ENCODE measurements around the gene APBB1. TPM values are rescaled to one million over a fixed set of nuclear protein-coding genes. Genes with fewer than 3 reads are reported as not detected.

APBB1 gene
- total and polyA plus RNA-seq, 9 of the 15 experiments (the other 6 are each of a cell fraction or from before 2014, with no cell fraction given) = 0.04 to 0.73 (median 0.40) TPM

DNA sequence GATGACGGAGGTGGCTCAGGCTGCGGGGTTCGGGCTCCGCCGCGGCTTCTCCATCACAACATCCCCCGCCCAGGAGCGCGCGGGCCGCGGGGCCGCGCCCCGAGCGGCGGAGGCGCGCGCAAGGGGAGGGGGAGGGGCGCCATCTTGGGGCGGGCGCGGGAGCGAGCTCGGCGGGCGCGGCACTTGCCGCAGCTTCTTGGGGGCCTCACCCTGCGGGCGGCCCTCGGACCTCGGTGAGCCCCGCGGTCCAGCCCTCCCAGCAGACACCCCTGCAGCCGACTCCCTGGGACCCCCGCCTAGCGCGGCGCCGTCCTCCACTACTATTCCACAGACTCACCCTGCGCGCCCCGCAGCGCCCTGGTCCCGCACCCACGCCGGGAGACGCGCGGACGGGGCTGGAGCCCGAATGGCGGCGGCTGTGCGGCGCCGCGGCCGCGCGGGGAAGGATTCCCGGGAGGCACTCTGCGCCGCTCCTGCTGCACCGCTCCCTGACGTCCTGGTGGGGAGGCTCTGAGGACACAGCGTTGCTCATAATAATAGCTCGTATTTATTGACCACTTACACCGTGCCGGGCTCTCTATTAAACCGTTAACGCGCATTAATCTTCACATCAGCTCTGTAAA lies at the start of gene APBB1 (continued):
- TF ChIP-seq, protein P1, sequence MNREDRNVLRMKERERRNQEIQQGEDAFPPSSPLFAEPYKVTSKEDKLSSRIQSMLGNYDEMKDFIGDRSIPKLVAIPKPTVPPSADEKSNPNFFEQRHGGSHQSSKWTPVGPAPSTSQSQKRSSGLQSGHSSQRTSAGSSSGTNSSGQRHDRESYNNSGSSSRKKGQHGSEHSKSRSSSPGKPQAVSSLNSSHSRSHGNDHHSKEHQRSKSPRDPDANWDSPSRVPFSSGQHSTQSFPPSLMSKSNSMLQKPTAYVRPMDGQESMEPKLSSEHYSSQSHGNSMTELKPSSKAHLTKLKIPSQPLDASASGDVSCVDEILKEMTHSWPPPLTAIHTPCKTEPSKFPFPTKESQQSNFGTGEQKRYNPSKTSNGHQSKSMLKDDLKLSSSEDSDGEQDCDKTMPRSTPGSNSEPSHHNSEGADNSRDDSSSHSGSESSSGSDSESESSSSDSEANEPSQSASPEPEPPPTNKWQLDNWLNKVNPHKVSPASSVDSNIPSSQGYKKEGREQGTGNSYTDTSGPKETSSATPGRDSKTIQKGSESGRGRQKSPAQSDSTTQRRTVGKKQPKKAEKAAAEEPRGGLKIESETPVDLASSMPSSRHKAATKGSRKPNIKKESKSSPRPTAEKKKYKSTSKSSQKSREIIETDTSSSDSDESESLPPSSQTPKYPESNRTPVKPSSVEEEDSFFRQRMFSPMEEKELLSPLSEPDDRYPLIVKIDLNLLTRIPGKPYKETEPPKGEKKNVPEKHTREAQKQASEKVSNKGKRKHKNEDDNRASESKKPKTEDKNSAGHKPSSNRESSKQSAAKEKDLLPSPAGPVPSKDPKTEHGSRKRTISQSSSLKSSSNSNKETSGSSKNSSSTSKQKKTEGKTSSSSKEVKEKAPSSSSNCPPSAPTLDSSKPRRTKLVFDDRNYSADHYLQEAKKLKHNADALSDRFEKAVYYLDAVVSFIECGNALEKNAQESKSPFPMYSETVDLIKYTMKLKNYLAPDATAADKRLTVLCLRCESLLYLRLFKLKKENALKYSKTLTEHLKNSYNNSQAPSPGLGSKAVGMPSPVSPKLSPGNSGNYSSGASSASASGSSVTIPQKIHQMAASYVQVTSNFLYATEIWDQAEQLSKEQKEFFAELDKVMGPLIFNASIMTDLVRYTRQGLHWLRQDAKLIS (CRISPR knock-in tag; IDR thresholded peaks at IDR 0.05) = no peak
- TF ChIP-seq JUND (IDR thresholded peaks at IDR 0.05; ENCODE audit: borderline replicate concordance, low read depth, low read length) (no peak), JUND (tag; IDR thresholded peaks at IDR 0.05; ENCODE audit: borderline replicate concordance, low read depth, low read length) (no peak), ARHGAP35 (IDR thresholded peaks at IDR 0.05; ENCODE audit: partially characterized antibody) (no peak), STAT5B (CRISPR knock-in tag; IDR thresholded peaks at IDR 0.05) (no peak), NFXL1 (CRISPR knock-in tag; IDR thresholded peaks at IDR 0.05) (no peak), HMG20A (CRISPR knock-in tag; conservative IDR thresholded peaks at IDR 0.05) (no peak), POLR3G (IDR thresholded peaks at IDR 0.05; ENCODE audit: extremely low read depth, insufficient read length, insufficient replicate concordance) (no peak), ZFPM2 (CRISPR knock-in tag; IDR thresholded peaks at IDR 0.05) (no peak), TOE1 (IDR thresholded peaks at IDR 0.05; ENCODE audit: borderline replicate concordance) (no peak), TOE1 (CRISPR knock-in tag; IDR thresholded peaks at IDR 0.05; ENCODE audit: borderline replicate concordance, low read depth) (no peak), ZNF124 (CRISPR knock-in tag; IDR thresholded peaks at IDR 0.05) (no peak), ESRRA (IDR thresholded peaks at IDR 0.05; ENCODE audit: borderline replicate concordance, low read depth) (no peak), YBX1 (IDR thresholded peaks at IDR 0.05) (no peak), ZNF184 (CRISPR knock-in tag; IDR thresholded peaks at IDR 0.05) (no peak), CBFA2T2 (conservative IDR thresholded peaks at IDR 0.05) (no peak), DDX20 (tag; IDR thresholded peaks at IDR 0.05; ENCODE audit: low read depth) (no peak), SMAD3 (CRISPR knock-in tag; conservative IDR thresholded peaks at IDR 0.05) (no peak), NFRKB (IDR thresholded peaks at IDR 0.05; ENCODE audit: low read depth) (no peak), RNF219 (CRISPR knock-in tag; IDR thresholded peaks at IDR 0.05) (no peak), SAFB (IDR thresholded peaks at IDR 0.05; ENCODE audit: borderline replicate concordance, low read depth, low read length) (peak; percentile 90), CEBPB (tag; IDR thresholded peaks at IDR 0.05) (no peak), RB1 (IDR thresholded peaks at IDR 0.05; ENCODE audit: low read depth) (0 out of 2 replicates have a peak, but pooled peaks have one; percentile 43), ZNF583 (CRISPR knock-in tag; IDR thresholded peaks at IDR 0.05) (no peak), SETDB1 (IDR thresholded peaks at IDR 0.05; ENCODE audit: low read length) (no peak)
- TF ChIP-seq, protein P2, sequence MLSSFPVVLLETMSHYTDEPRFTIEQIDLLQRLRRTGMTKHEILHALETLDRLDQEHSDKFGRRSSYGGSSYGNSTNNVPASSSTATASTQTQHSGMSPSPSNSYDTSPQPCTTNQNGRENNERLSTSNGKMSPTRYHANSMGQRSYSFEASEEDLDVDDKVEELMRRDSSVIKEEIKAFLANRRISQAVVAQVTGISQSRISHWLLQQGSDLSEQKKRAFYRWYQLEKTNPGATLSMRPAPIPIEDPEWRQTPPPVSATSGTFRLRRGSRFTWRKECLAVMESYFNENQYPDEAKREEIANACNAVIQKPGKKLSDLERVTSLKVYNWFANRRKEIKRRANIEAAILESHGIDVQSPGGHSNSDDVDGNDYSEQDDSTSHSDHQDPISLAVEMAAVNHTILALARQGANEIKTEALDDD (IDR thresholded peaks at IDR 0.05) = no peak

Measured in K562 (cell line).